Loucy (cell line): ENCODE results near the gene FAM180B.

Experiments
- CTCF ChIP-seq: fragments of 200-600 bp; sonication (generic); conservative IDR thresholded peaks from 2 replicates; pipeline ENCODE4 v1.5.1; 2014; ENCODE audit warnings: mild to moderate bottlenecking, antibody characterized with exemption, low read length
- EZH2phosphoT487 ChIP-seq: fragments of 200-600 bp; IDR thresholded peaks from 2 replicates; pipeline ENCODE4 v1.6.1; 2018; ENCODE audit warnings: antibody characterized with exemption, mild to moderate bottlenecking, moderate library complexity, borderline replicate concordance

- no peak for TF ChIP-seq CTCF
- no peak for TF ChIP-seq EZH2phosphoT487
Observed at GRCh38 chr11:47592970-47593369, 6.5 kb downstream of the FAM180B start.
